GM19467 (cell line): ENCODE results near the gene CUTC.

Source experiments
- ATAC-seq: cut with Tn5 transposase; IDR thresholded peaks from one replicate; pipeline ENCODE4 v1.9.1; 2021; ENCODE audit warnings: mild to moderate bottlenecking, moderate library complexity; ENCODE audit not compliant: unreplicated experiment

Gene CUTC

GRCh38 chr10:99782447-99783286, 50.6 kb downstream of the CUTC start, which contains the start of gene ABCC2:
ABCC2 (plus strand) TSS chr10:99782640; CDS start chr10:99782845, 205 bp downstream.
- no peak for ATAC-seq

GRCh38 chr10:99784016-99784726, 52.1 kb downstream of the CUTC start:
- ATAC-seq = no peak

GRCh38 chr10:99784727-99785441, 52.9 kb downstream of the CUTC start:
- ATAC-seq = no peak

- no peak for ATAC-seq
Observed at GRCh38 chr10:99785646-99786045, 53.6 kb downstream of the CUTC start.

GRCh38 chr10:99787311-99787710, 55.3 kb downstream of the CUTC start:
- no peak for ATAC-seq

- ATAC-seq = no peak
Observed at GRCh38 chr10:99787782-99788445, 55.9 kb downstream of the CUTC start.

- ATAC-seq = no peak
Observed at GRCh38 chr10:99788598-99789256, 56.7 kb downstream of the CUTC start.

- ATAC-seq = no peak
Observed at GRCh38 chr10:99791831-99792230, 59.8 kb downstream of the CUTC start.

- ATAC-seq = no peak
Observed at GRCh38 chr10:99793819-99794218, 61.8 kb downstream of the CUTC start.

GRCh38 chr10:99796928-99797327, 64.9 kb downstream of the CUTC start:
- ATAC-seq = no peak

GRCh38 chr10:99798031-99798430, 66.0 kb downstream of the CUTC start:
- ATAC-seq = no peak

- ATAC-seq = no peak
Observed at GRCh38 chr10:99798920-99799319, 66.9 kb downstream of the CUTC start.

- ATAC-seq = no peak
Observed at GRCh38 chr10:99799613-99800012, 67.6 kb downstream of the CUTC start.

- no peak for ATAC-seq
Observed at GRCh38 chr10:99804471-99804870, 72.4 kb downstream of the CUTC start.

- no peak for ATAC-seq
Observed at GRCh38 chr10:99805190-99805589, 73.2 kb downstream of the CUTC start.
